ENCODE results near the gene PRDM15. TPM values are rescaled to one million over a fixed set of nuclear protein-coding genes. Genes with fewer than 3 reads are reported as not detected.

Gene PRDM15
- total RNA-seq, 1 donor from 2014 or later = 16.2 TPM

DNA sequence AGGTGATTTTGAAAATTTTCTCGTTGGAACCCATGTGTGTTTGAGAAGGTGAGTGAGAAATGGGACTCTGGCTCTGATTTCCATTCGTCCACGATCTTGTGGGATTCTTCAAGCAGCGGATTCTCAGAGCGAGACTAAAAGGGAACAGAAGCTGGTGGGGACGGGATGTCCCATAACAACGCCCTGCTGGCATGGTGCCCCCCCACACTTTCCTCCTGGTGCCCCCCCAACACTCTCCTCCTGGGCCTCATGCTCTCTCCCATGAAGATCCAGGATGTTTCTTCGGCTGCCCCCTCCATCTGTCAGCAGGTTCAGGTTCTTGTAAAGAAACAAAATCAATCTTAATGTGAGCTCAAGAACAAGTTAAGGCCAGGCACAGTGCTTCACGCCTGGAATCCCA is 29.1 kb downstream of the PRDM15 start:
- H3K4me3 Mint-ChIP-seq (ENCODE audit: low read depth) = no peak overlapping the region

DNA sequence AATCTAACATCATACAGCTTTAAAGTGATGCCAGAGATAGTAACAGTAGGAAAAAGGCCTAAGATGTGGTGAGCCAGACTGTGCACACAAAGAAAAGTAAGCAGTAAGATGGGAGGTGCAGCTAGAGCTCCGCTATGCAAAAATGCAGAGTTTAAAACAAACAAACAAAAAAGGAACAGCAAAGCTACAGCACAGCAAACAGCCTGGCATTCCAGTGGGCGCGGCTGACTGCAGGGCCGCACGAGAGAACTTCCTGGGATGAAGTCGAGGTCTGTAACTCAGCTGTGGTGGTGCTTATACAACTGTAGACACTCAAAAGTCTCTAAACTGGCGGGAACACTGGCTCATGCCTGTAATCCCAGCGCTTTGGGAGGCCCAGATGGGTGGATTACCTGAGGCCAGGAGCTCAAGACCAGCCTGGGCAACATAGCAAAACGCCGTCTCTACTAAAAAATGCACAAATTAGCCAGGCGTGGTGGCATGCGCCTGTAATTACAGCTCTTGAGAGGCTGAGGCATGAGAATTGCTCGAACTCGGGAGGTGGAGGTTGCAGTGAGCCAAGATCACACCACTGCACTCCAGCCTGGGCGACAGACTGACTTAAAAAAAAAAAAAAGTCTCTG is 30.1 kb downstream of the PRDM15 start:
- no peaks in the 10 kb centered on the region for H3K4me1 Mint-ChIP-seq (ENCODE audit: low read depth)
- no peaks in the 10 kb centered on the region for H3K27me3 Mint-ChIP-seq (ENCODE audit: low read depth)
- H3K36me3 Mint-ChIP-seq (ENCODE audit: low read depth) = peaks cover 27% of the 10 kb centered on the region
- no peak overlapping the region for H3K4me3 Mint-ChIP-seq (ENCODE audit: low read depth)
- no peak for DNase-seq (ENCODE audit: low spot score)
- no peak overlapping the region for H3K27ac Mint-ChIP-seq
- no peaks in the 10 kb centered on the region for H3K9me3 Mint-ChIP-seq
- intact Hi-C loops (cut with micrococcal nuclease) = no loop called here

More for the DNA sequence above, 29.1 kb downstream of the PRDM15 start:
- DNase-seq (ENCODE audit: low spot score) = no peak
- intact Hi-C loops (cut with micrococcal nuclease) = no loop called here
- Mint-ChIP-seq H3K4me1 (ENCODE audit: low read depth) (no peaks in the 10 kb centered on the region), H3K36me3 (ENCODE audit: low read depth) (peaks cover 34% of the 10 kb centered on the region), H3K9me3 (no peaks in the 10 kb centered on the region), H3K27ac (no peak overlapping the region), H3K27me3 (ENCODE audit: low read depth) (no peaks in the 10 kb centered on the region)

DNA sequence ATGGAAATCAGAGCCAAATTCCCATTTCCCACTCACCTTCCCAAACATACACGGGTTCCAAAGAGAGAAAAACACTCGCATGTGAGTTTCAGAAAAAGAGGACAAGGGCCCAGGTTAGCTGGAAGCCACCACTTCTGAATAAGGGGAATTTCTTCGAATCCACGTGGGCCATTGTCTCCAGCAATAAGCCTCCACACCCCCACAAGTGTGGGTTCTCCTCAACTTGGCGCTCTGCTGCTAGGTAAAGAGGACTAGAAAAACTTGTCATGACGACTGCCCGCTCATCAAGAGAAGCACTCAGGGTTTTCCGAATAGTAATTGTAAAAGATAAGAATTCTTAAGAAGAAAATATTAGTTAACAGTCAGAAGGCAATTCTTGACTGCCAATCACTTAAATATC is 30.6 kb downstream of the PRDM15 start:
- no peak overlapping the region for H3K4me3 Mint-ChIP-seq (ENCODE audit: low read depth)
- intact Hi-C loops (cut with micrococcal nuclease) = no loop called here
- no peaks in the 10 kb centered on the region for H3K9me3 Mint-ChIP-seq
- H3K27ac Mint-ChIP-seq = no peak overlapping the region
- DNase-seq (ENCODE audit: low spot score) = no peak
- H3K36me3 Mint-ChIP-seq (ENCODE audit: low read depth) = peaks cover 27% of the 10 kb centered on the region
- no peaks in the 10 kb centered on the region for H3K4me1 Mint-ChIP-seq (ENCODE audit: low read depth)
- no peaks in the 10 kb centered on the region for H3K27me3 Mint-ChIP-seq (ENCODE audit: low read depth)

DNA sequence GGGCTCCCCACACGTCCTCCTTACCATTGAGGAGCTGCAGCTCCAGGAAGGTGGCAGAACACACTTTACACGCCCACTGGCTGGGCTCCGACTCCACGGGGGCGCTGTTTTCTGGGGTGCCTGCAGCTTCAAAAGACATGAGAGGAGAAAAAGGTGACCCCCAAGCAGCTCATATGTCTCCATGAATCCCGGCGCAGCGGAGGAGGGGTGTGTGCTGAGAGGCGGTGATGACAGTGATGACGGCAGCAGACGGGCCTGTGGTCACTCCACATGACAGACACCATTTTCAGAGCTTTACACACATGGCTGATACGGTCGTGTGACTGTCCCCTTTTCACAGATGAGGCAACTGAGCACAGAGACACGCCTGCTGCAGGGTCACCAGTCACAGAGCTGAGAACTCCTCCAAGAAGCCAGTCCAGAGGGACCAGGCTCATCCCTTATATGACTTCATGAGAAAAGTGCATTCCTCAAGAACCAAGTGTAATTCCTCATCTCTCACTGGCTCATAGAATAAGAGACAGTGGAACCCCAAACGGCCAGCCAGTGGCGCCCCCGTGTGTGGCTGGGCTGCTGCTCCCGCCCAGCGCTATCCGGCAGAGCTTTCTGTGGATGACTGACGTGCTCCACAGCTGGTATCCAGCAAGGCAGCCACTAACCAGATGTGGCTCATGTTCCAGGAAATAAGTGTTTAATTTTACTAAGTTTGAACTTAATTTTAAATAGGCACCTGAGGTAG is 31.9 kb downstream of the PRDM15 start:
- Mint-ChIP-seq H3K36me3 (ENCODE audit: low read depth) (peaks cover 18% of the 10 kb centered on the region), H3K27ac (no peak overlapping the region), H3K27me3 (ENCODE audit: low read depth) (no peaks in the 10 kb centered on the region), H3K4me3 (ENCODE audit: low read depth) (no peak overlapping the region), H3K4me1 (ENCODE audit: low read depth) (no peaks in the 10 kb centered on the region), H3K9me3 (no peaks in the 10 kb centered on the region)
- intact Hi-C loops (cut with micrococcal nuclease) = no loop called here
- no peak for DNase-seq (ENCODE audit: low spot score)

DNA sequence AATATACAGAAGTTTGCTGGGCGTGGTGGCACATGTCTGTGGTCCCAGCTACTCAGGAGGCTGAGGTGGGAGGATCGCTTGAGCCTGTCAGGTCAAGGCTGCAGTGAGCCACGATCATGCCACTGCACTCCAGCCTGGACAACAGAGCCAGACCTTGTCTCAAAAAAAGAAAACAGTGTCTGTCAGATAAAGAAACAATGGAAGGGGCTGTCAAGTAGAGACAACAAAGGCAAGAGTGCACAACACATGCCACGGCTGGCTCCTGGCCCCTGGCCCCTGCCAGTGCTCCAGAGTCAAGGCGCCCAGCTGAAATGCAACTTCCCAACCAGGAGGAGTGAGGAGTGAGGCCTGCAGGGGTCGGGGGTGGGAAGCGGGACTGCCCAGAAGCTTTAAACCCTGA is 32.6 kb downstream of the PRDM15 start:
- intact Hi-C loops (cut with micrococcal nuclease) = no loop called here
- DNase-seq (ENCODE audit: low spot score) = no peak
- Mint-ChIP-seq H3K27ac (no peak overlapping the region), H3K27me3 (ENCODE audit: low read depth) (no peaks in the 10 kb centered on the region), H3K4me3 (ENCODE audit: low read depth) (no peak overlapping the region), H3K9me3 (no peaks in the 10 kb centered on the region), H3K4me1 (ENCODE audit: low read depth) (no peaks in the 10 kb centered on the region), H3K36me3 (ENCODE audit: low read depth) (peaks cover 18% of the 10 kb centered on the region)

DNA sequence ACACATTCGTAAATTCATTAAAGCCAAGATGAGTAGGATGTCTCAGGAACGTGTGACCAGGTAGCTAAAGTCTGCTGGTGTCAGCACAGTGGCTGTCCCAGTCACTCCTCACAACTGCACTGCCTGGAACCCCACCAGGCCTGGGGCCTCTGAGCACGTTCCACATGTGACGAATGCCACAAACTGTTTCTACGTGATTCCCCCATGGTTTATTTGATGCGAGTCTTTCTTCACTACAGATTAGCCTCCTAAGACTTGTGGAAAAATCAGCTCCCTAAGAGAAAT is 33.2 kb downstream of the PRDM15 start:
- no peak for DNase-seq (ENCODE audit: low spot score)
- peaks cover 5% of the 10 kb centered on the region for H3K9me3 Mint-ChIP-seq
- peaks cover 22% of the 10 kb centered on the region for H3K36me3 Mint-ChIP-seq (ENCODE audit: low read depth)
- no peaks in the 10 kb centered on the region for H3K4me1 Mint-ChIP-seq (ENCODE audit: low read depth)
- H3K27me3 Mint-ChIP-seq (ENCODE audit: low read depth) = no peaks in the 10 kb centered on the region
- no peak overlapping the region for H3K4me3 Mint-ChIP-seq (ENCODE audit: low read depth)
- intact Hi-C loops (cut with micrococcal nuclease) = no loop called here
- no peak overlapping the region for H3K27ac Mint-ChIP-seq

DNA sequence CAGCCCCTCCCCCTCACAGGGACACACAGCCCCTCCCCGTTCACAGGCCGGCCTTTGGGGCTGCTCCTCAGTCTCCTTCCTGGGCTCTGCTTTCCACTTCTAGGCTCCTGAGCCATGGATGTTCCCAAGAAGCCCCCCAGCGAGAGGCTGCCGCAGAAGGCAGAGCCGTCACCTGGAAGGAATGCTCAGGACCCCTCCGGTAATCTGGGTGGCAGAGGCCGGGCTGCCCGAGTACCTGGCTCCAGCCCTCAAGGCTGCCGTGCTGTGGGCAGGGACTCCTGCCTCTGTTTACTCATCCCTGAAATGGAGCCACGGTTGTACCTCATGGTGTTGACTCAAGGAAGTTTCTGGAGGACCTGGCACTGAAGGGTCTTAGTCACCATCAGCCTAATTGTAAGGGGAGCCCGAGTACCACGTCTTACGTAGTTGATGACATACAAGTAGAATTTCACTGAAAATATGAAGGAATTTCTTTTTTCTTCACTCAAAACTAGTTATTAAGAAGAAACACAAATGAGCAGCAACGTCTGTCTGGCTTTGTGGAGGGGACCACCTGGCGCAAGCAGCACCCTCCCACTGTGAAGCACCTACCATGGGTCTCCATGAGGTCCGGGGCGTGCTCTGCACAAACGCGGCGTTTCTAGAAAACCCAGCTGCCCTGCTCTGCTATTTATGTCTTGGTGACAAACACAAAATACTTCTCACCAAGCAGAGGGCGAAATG is 33.7 kb downstream of the PRDM15 start:
- intact Hi-C loops (cut with micrococcal nuclease) = no loop called here
- Mint-ChIP-seq H3K4me3 (ENCODE audit: low read depth) (no peak overlapping the region), H3K27me3 (ENCODE audit: low read depth) (no peaks in the 10 kb centered on the region), H3K9me3 (peaks cover 10% of the 10 kb centered on the region), H3K4me1 (ENCODE audit: low read depth) (no peaks in the 10 kb centered on the region), H3K36me3 (ENCODE audit: low read depth) (peaks cover 22% of the 10 kb centered on the region), H3K27ac (no peak overlapping the region)
- no peak for DNase-seq (ENCODE audit: low spot score)

DNA sequence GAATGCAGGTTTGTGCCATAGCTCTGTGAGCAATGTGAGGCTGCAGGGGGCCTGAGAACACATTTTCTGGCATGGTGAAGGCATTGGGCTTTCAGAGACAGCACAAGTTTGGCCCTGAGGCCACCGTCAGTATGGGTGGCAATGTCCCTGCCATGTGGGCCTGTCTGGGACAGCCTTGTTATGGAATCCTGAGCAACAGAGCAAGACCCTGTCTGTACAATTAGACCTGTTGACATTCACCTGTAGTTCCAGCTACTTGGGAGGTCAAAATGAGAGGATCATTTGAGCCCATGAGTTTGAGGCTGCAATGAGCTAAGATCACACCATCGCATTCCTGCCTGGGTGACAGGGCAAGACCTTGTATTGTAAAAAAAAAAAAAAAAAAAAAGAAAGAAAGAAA is 35.6 kb downstream of the PRDM15 start:
- H3K27me3 Mint-ChIP-seq (ENCODE audit: low read depth) = no peaks in the 10 kb centered on the region
- no peak for DNase-seq (ENCODE audit: low spot score)
- no peaks in the 10 kb centered on the region for H3K4me1 Mint-ChIP-seq (ENCODE audit: low read depth)
- intact Hi-C loops (cut with micrococcal nuclease) = no loop called here
- no peak overlapping the region for H3K27ac Mint-ChIP-seq
- H3K36me3 Mint-ChIP-seq (ENCODE audit: low read depth) = peaks cover 30% of the 10 kb centered on the region
- H3K9me3 Mint-ChIP-seq = peaks cover 12% of the 10 kb centered on the region
- H3K4me3 Mint-ChIP-seq (ENCODE audit: low read depth) = no peak overlapping the region

DNA sequence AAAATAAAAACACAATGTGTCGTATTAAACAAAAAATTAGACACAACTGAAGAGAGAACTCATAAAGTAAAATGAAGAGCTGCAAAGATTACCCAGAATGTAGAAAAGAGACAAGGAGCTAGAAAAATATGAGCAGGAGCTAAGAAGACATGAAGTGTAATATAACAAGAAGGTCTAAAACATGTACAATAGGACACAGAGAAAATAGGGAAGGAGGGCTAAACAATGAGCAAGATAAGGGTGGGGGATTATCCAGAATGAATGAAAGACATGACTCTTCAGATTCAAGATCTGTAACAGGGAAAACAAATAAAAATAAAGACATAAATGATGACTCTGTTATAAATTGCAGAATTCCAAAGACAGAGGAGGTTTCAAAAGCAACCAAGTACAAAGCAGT is 38.3 kb downstream of the PRDM15 start:
- intact Hi-C loops (cut with micrococcal nuclease) = no loop called here
- DNase-seq (ENCODE audit: low spot score) = no peak
- Mint-ChIP-seq H3K9me3 (peaks cover 12% of the 10 kb centered on the region), H3K36me3 (ENCODE audit: low read depth) (peaks cover 50% of the 10 kb centered on the region), H3K4me1 (ENCODE audit: low read depth) (no peaks in the 10 kb centered on the region), H3K4me3 (ENCODE audit: low read depth) (no peak overlapping the region), H3K27ac (no peak overlapping the region), H3K27me3 (ENCODE audit: low read depth) (no peaks in the 10 kb centered on the region)

DNA sequence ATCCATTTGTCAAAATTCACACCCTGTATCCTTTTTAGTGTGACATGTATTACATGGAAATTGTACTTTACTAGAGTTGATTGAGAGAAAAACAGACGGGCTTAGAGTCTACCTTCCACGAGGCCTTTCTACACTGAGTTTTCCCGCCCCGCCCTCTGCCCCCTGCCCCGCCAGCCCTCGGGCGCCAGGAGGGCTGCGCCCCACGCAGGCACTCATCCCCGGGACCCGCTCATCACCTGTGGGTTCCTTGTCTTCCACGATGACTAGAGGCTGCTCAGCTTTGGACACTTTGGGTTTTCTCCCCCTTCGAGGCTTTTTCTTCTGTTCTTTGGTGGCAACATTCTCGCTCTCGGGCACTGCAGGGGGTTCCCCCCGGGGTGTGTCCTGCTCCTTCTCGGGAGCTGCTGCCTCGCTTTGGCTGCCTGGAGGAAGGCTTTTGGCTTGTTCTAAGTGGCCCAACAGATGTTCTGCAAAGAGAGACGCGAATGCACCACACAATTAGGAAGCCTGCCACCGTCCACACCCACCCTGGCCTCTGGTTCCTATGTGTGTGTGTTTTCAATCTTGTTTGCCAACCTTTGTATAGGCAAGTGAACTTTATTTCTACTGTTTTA is 39.6 kb downstream of the PRDM15 start:
- peaks cover 54% of the 10 kb centered on the region for H3K36me3 Mint-ChIP-seq (ENCODE audit: low read depth)
- H3K27me3 Mint-ChIP-seq (ENCODE audit: low read depth) = no peaks in the 10 kb centered on the region
- H3K4me3 Mint-ChIP-seq (ENCODE audit: low read depth) = no peak overlapping the region
- intact Hi-C loops (cut with micrococcal nuclease) = no loop called here
- no peaks in the 10 kb centered on the region for H3K4me1 Mint-ChIP-seq (ENCODE audit: low read depth)
- H3K9me3 Mint-ChIP-seq = peaks cover 12% of the 10 kb centered on the region
- H3K27ac Mint-ChIP-seq = no peak overlapping the region
- DNase-seq (ENCODE audit: low spot score) = no peak

DNA sequence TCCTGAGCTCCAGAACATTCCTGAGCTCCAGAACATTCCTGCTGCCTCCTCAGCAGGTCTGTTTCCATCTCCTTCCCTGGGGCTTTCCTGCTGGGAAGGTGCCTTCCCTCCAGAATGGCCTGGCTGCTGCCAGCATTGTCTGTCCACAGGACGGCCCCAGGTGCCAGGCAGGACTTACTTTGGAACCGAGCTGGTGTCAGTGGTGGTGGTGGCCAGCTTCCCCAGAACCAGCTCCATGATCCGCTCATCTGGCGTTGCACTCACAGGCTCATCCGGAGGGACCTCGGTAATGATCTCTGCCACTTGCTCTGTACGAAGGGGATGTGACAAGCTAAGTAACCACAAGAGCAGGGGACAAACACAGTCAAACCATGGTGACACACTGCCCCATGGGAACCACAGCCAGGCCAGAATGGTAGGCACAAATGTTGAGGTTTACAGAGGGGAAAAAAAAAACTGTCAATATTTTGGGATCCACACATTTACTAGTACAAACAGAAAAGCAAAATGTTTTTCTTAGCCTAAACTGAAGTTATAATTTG is 41.3 kb downstream of the PRDM15 start:
- no peak for DNase-seq (ENCODE audit: low spot score)
- Mint-ChIP-seq H3K36me3 (ENCODE audit: low read depth) (peaks cover 47% of the 10 kb centered on the region), H3K27me3 (ENCODE audit: low read depth) (no peaks in the 10 kb centered on the region), H3K9me3 (peaks cover 12% of the 10 kb centered on the region), H3K4me1 (ENCODE audit: low read depth) (no peaks in the 10 kb centered on the region), H3K4me3 (ENCODE audit: low read depth) (no peak overlapping the region), H3K27ac (no peak overlapping the region)
- intact Hi-C loops (cut with micrococcal nuclease) = no loop called here

DNA sequence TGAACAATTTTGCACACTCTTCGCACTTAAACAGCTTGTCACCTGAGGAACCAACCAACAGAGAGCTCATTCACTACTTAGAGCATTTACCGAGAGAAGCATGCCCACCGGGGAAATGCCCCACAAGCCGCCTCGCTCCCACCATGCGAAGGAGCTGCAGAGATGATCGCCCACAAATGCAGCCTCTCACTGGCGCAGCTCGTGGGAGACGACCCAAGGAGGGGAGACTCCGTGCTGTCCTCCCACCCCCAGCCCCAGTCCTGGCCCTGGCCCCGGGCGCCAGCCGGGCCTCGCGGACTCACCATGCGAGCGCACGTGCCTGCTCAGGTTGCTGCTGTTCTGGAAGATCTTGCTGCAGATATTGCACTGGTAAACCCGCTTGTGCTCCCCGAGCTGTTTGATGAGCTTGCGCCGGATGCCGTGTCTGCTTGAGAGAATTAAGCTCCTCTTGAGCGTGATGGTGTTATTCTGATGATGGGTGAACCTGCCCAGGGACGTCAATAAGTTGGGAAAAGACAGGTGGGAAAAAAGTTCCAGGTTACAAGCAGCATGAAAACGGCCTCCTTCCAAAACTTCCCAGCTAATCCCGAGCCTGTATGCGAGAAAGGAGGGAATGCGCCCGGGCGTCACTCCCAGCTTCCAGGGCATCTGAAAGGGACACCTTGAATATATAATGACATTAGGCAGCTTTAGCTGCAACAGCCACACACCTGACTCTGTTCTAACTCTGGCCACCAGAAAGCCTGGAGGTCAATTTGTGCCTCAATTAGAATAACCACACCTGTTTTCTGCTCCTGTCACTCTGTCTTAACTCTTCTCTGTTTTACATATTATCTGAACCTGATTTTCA is 42.8 kb downstream of the PRDM15 start:
- intact Hi-C loops (cut with micrococcal nuclease) = no loop called here
- no peaks in the 10 kb centered on the region for H3K4me1 Mint-ChIP-seq (ENCODE audit: low read depth)
- H3K27me3 Mint-ChIP-seq (ENCODE audit: low read depth) = no peaks in the 10 kb centered on the region
- no peak overlapping the region for H3K27ac Mint-ChIP-seq
- peaks cover 12% of the 10 kb centered on the region for H3K9me3 Mint-ChIP-seq
- H3K36me3 Mint-ChIP-seq (ENCODE audit: low read depth) = peaks cover 46% of the 10 kb centered on the region
- no peak for DNase-seq (ENCODE audit: low spot score)
- H3K4me3 Mint-ChIP-seq (ENCODE audit: low read depth) = no peak overlapping the region
